SU-DHL-6 (cell line): ENCODE data around the gene GFOD1.

Source experiments
- H2AFZ ChIP-seq: fragments of 200-600 bp; sonication (generic); 2 replicates; pipeline ENCODE4 v1.6.1; 2014; ENCODE audit warnings: low read depth, mild to moderate bottlenecking, moderate library complexity, mixed read lengths, antibody characterized with exemption, low read length; ENCODE audit not compliant: severe bottlenecking
- H3F3A ChIP-seq: fragments of 200-600 bp; shearing (Covaris generic); 2 replicates; pipeline ENCODE4 v1.6.0; 2016; ENCODE audit warnings: antibody characterized with exemption, mild to moderate bottlenecking; ENCODE audit not compliant: insufficient read depth
- H3K27ac ChIP-seq: fragments of 200-600 bp; sonication (generic); 2 replicates; pipeline ENCODE4 v1.5.1; 2016; ENCODE audit warnings: low read depth, mild to moderate bottlenecking, low read length, moderate library complexity, mixed read lengths
- H3K27me3 ChIP-seq: fragments of 200-600 bp; sonication (generic), shearing (Covaris generic); 2 replicates; pipeline ENCODE4 v1.6.0; 2014; ENCODE audit warnings: mild to moderate bottlenecking, low read length
- H3K36me3 ChIP-seq: fragments of 200-600 bp; sonication (generic); 2 replicates; pipeline ENCODE4 v1.6.1; 2014; ENCODE audit warnings: mild to moderate bottlenecking, low read length, mixed read lengths
- H3K4me2 ChIP-seq: fragments of 300-600, 200-600 bp; shearing (Covaris generic), sonication (generic); 2 replicates; pipeline ENCODE4 v1.6.0; 2014; ENCODE audit warnings: low read length, low read depth, mild to moderate bottlenecking; ENCODE audit not compliant: poor library complexity, severe bottlenecking
- H3K4me3 ChIP-seq: fragments of 200-600 bp; sonication (generic); 2 replicates; pipeline ENCODE4 v1.5.1; 2014; ENCODE audit warnings: antibody characterized with exemption, low read length, mild to moderate bottlenecking, mixed read lengths; ENCODE audit not compliant: insufficient read depth, poor library complexity, severe bottlenecking
- H3K79me2 ChIP-seq: fragments of 200-600 bp; sonication (generic); 2 replicates; pipeline ENCODE4 v1.6.1; 2014; ENCODE audit warnings: mild to moderate bottlenecking, low read length, moderate library complexity; ENCODE audit not compliant: insufficient read depth
- H3K9ac ChIP-seq: fragments of 200-600 bp; sonication (generic); 2 replicates; pipeline ENCODE4 v1.7.0; 2014; ENCODE audit warnings: mild to moderate bottlenecking, low read length
- H3K9me2 ChIP-seq: fragments of 200-600 bp; sonication (generic); replicated peaks from 2 replicates; pipeline ENCODE4 v1.6.1; 2014; ENCODE audit warnings: low read length; ENCODE audit not compliant: insufficient read depth
- H3K9me3 ChIP-seq: fragments of 200-600 bp; sonication (generic); 2 replicates; pipeline ENCODE4 v1.6.1; 2014; ENCODE audit warnings: low read length, mixed read lengths; ENCODE audit not compliant: insufficient read depth
- H4K20me1 ChIP-seq: fragments of 200-600 bp; sonication (generic); 2 replicates; pipeline ENCODE4 v1.6.1; 2014; ENCODE audit warnings: low read depth, mild to moderate bottlenecking, antibody characterized with exemption, low read length, moderate library complexity, mixed read lengths
- EZH2phosphoT487 ChIP-seq: fragments of 200-600 bp; sonication (generic), shearing (Covaris generic); conservative IDR thresholded peaks from 2 replicates; pipeline ENCODE4 v1.6.1; 2018; ENCODE audit warnings: mild to moderate bottlenecking, antibody characterized with exemption, low read length, moderate library complexity, mixed read lengths
- TF ChIP-seq, protein P1 (sequence below): fragments of 200-600 bp; sonication (generic); IDR thresholded peaks from one replicate; pipeline ENCODE4 v1.5.1; 2017; ENCODE audit warnings: antibody characterized with exemption, mild to moderate bottlenecking, low read length, moderate library complexity; ENCODE audit not compliant: insufficient read depth, poor library complexity, severe bottlenecking

GFOD1 gene

DNA sequence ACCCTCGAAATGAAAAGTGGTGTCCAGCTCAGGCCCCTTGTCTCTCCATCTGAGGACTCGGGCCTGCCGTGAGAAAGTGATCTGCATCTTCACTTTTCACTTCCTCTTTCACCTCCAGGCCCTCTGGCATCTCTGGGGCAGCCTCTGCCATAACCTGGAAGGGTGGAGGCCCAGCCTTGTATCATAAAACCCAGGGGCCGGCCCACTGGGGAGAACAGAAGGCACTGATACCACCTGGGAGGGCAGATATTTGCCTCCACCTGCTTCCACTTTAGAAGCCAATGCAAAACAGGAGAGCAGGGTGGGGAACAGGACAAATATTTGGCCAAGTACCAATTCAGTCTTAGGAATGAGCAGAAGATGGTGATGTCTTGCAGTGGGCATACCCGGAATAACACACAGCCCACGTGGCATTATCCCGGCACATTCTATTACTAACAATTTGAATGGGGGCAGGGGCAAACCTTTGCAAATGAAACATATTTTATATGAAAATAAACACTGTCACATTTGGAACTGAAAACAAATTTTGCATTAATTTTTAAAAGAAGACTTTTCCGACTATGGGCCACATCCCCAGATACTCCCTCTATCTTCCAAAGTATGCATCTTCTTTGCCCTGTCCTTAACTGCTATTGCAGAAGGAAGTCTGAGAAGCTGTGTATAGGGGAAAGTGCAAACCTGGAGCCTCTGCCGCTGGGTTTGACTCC is 89.9 kb downstream of the GFOD1 start:
- Histone ChIP-seq H3K27me3 (no peaks in the 10 kb centered on the region), H3K27ac (no peak overlapping the region), H2AFZ (no peak overlapping the region), H3F3A (no peaks in the 10 kb centered on the region), H3K79me2 (no peaks in the 10 kb centered on the region), H3K36me3 (no peaks in the 10 kb centered on the region), H3K9ac (no peak overlapping the region), H4K20me1 (no peaks in the 10 kb centered on the region), H3K9me2 (no peaks in the 10 kb centered on the region), H3K4me3 (no peak overlapping the region), H3K9me3 (no peaks in the 10 kb centered on the region), H3K4me2 (no peak overlapping the region)
- no peak for TF ChIP-seq EZH2phosphoT487
- TF ChIP-seq, protein P1, sequence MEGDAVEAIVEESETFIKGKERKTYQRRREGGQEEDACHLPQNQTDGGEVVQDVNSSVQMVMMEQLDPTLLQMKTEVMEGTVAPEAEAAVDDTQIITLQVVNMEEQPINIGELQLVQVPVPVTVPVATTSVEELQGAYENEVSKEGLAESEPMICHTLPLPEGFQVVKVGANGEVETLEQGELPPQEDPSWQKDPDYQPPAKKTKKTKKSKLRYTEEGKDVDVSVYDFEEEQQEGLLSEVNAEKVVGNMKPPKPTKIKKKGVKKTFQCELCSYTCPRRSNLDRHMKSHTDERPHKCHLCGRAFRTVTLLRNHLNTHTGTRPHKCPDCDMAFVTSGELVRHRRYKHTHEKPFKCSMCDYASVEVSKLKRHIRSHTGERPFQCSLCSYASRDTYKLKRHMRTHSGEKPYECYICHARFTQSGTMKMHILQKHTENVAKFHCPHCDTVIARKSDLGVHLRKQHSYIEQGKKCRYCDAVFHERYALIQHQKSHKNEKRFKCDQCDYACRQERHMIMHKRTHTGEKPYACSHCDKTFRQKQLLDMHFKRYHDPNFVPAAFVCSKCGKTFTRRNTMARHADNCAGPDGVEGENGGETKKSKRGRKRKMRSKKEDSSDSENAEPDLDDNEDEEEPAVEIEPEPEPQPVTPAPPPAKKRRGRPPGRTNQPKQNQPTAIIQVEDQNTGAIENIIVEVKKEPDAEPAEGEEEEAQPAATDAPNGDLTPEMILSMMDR = no peak

DNA sequence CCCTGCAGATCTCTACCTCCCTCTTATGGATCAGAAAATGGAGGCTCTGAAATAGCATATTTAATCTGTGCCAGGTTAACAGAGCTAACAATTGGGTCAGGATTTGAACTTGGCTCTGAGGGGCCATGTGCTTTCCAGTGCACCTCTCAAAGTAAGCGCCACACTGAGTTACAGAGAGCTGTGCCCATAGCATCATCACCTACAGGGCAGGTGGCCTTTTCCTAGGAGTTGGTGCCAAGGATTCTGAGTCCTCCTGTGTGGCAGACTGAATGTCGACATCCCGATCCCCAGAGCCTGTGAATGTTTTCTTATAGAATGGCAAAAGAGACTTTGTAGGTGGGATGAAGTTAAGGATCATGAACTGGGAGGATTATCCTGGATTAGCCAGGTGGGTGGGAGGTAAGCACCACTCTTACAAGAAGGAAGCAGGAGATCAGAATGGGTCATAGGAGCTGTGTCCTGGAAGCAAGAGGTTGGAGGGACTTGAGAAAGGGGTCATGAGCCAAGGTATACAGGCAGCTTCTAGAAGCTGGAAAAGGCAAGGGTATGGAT is 91.1 kb downstream of the GFOD1 start:
- H2AFZ ChIP-seq = no peak overlapping the region
- H3K4me3 ChIP-seq = no peak overlapping the region
- no peak overlapping the region for H3K9ac ChIP-seq
- H3K27me3 ChIP-seq = no peaks in the 10 kb centered on the region
- TF ChIP-seq EZH2phosphoT487 = no peak
- TF ChIP-seq, protein P1 = no peak
- H3K27ac ChIP-seq = no peak overlapping the region
- H3K9me3 ChIP-seq = no peaks in the 10 kb centered on the region
- H4K20me1 ChIP-seq = no peaks in the 10 kb centered on the region
- H3K9me2 ChIP-seq = no peaks in the 10 kb centered on the region
- H3K4me2 ChIP-seq = no peak overlapping the region
- H3F3A ChIP-seq = no peaks in the 10 kb centered on the region
- no peaks in the 10 kb centered on the region for H3K79me2 ChIP-seq
- H3K36me3 ChIP-seq = no peaks in the 10 kb centered on the region

- H2AFZ ChIP-seq = no peak overlapping the region
Observed at GRCh38 chr6:13395272-13396237, 91.8 kb downstream of the GFOD1 start.

More at GRCh38 chr6:13395272-13396237, 91.8 kb downstream of the GFOD1 start:
- no peaks in the 10 kb centered on the region for H3K36me3 ChIP-seq
- H3K9ac ChIP-seq = no peak overlapping the region
- no peaks in the 10 kb centered on the region for H3F3A ChIP-seq
- no peaks in the 10 kb centered on the region for H3K27me3 ChIP-seq
- H3K27ac ChIP-seq = no peak overlapping the region
- no peaks in the 10 kb centered on the region for H3K9me3 ChIP-seq
- H4K20me1 ChIP-seq = no peaks in the 10 kb centered on the region
- H3K79me2 ChIP-seq = no peaks in the 10 kb centered on the region
- H3K4me2 ChIP-seq = no peak overlapping the region
- TF ChIP-seq EZH2phosphoT487 = no peak
- TF ChIP-seq, protein P1 = no peak
- no peak overlapping the region for H3K4me3 ChIP-seq
- H3K9me2 ChIP-seq = no peaks in the 10 kb centered on the region
